Activated B cell treated with CpG ODN at 0.5 μM for 24 hours (primary cell): ENCODE data around the gene USP17L20. TPM values are rescaled to one million over a fixed set of nuclear protein-coding genes. Genes with fewer than 3 reads are reported as not detected.
"Not testable (repeated sequence)": the region's sequence is repeated elsewhere in the genome, so short reads cannot be mapped to it uniquely, and the experiment has no call there.

Source experiments
- ATAC-seq: fragments of 200-7000 bp; cut with Tn5 transposase; one replicate; pipeline ENCODE4 v1.10.0; 2021; ENCODE audit warnings: low read depth, mild to moderate bottlenecking, moderate library complexity
- CTCF ChIA-PET: fragments of 350-600 bp; sonication (Branson Sonifier 250); formaldehyde crosslinking; loops from one replicate; lab custom pipeline; 2021; ENCODE audit warnings: antibody characterized with exemption; lab: Charles Lee
- POLR2A ChIA-PET: fragments of 350-600 bp; sonication (Branson Sonifier 250); formaldehyde crosslinking; loops from one replicate; lab custom pipeline; 2021; ENCODE audit warnings: antibody characterized with exemption; lab: Charles Lee
- DNase-seq: peaks from one replicate; pipeline ENCODE4 v3.0.0; 2022
- H3K27ac Mint-ChIP-seq: one replicate; pipeline ENCODE4 v1.8.0; 2020; ENCODE audit warnings: mixed read lengths
- H3K27me3 Mint-ChIP-seq: one replicate; pipeline ENCODE4 v1.8.0; 2021; ENCODE audit warnings: mixed read lengths
- H3K36me3 Mint-ChIP-seq: one replicate; pipeline ENCODE4 v1.8.0; 2021; ENCODE audit warnings: low read depth, mixed read lengths
- H3K4me1 Mint-ChIP-seq: one replicate; pipeline ENCODE4 v1.8.0; 2021; ENCODE audit warnings: mixed read lengths
- H3K4me3 Mint-ChIP-seq: one replicate; pipeline ENCODE4 v1.8.0; 2020; ENCODE audit warnings: mild to moderate bottlenecking, mixed read lengths
- H3K9me3 Mint-ChIP-seq: one replicate; pipeline ENCODE4 v1.8.0; 2020; ENCODE audit warnings: mixed read lengths
- intact Hi-C: fragments of 100-400 bp; cut with micrococcal nuclease; formaldehyde crosslinking; loops from one replicate; pipeline ENCODE4 v1.15.1; 2024
- total RNA-seq: library from RNA; stranded (reverse); gene quantifications from 2 replicates; pipeline ENCODE4 v1.2.3, GENCODE V29; 2022

Gene USP17L20
- total RNA-seq, 1 donor from 2014 or later = not detected

DNA sequence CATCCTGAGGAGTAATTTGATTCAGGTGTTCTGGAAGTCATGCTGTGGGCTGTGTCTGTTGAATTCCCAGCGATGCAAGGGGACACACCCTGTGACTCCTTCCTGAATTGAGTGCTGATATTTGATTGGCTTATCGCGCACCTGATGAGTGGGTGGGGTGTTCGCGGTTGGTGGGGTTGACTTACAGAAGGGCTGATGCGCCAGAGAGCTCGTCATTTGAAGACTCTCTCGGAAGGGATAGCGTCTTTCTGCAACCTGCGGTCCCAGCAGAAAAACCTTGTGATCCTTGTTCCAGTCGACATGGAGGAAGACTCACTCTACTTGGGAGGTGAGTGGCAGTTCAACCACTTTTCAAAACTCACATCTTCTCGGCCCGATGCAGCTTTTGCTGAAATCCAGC, 4.8 kb upstream of the USP17L20 start, which contains the start of gene USP17L19:
Gene USP17L19 (plus strand): TSS at position 301 of the 400 bp plus-strand sequence. CDS start 0 bp downstream, at position 301.
- H3K27me3 Mint-ChIP-seq, intact Hi-C loops, CTCF ChIA-PET, H3K4me1 Mint-ChIP-seq, H3K27ac Mint-ChIP-seq, H3K4me3 Mint-ChIP-seq, DNase-seq, ATAC-seq, H3K9me3 Mint-ChIP-seq, POLR2A ChIA-PET, H3K36me3 Mint-ChIP-seq: not testable (repeated sequence)

DNA sequence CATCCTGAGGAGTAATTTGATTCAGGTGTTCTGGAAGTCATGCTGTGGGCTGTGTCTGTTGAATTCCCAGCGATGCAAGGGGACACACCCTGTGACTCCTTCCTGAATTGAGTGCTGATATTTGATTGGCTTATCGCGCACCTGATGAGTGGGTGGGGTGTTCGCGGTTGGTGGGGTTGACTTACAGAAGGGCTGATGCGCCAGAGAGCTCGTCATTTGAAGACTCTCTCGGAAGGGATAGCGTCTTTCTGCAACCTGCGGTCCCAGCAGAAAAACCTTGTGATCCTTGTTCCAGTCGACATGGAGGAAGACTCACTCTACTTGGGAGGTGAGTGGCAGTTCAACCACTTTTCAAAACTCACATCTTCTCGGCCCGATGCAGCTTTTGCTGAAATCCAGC, 4.6 kb downstream of the USP17L20 start, which contains the start of gene USP17L21:
Gene USP17L21 (plus strand): TSS at position 301 of the 400 bp plus-strand sequence. CDS start 0 bp downstream, at position 301.
- intact Hi-C loops, DNase-seq, H3K27me3 Mint-ChIP-seq: not testable (repeated sequence)

DNA sequence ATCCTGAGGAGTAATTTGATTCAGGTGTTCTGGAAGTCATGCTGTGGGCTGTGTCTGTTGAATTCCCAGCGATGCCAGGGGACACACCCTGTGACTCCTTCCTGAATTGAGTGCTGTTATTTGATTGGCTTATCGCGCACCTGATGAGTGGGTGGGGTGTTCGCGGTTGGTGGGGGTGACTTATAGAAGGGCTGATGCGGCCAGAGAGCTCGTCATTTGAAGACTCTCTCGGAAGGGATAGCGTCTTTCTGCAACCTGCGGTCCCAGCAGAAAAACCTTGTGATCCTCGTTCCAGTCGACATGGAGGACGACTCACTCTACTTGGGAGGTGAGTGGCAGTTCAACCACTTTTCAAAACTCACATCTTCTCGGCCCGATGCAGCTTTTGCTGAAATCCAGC, 9.4 kb downstream of the USP17L20 start, which contains the start of gene USP17L22:
Gene USP17L22 (plus strand): TSS at position 301 of the 400 bp plus-strand sequence. CDS start 0 bp downstream, at position 301.
- H3K36me3 Mint-ChIP-seq, ATAC-seq, H3K4me1 Mint-ChIP-seq, H3K27me3 Mint-ChIP-seq, intact Hi-C loops, H3K9me3 Mint-ChIP-seq, CTCF ChIA-PET, H3K4me3 Mint-ChIP-seq, DNase-seq, POLR2A ChIA-PET, H3K27ac Mint-ChIP-seq: not testable (repeated sequence)

More for the DNA sequence above, 4.6 kb downstream of the USP17L20 start, which contains the start of gene USP17L21:
- H3K4me3 Mint-ChIP-seq, CTCF ChIA-PET, H3K9me3 Mint-ChIP-seq, ATAC-seq, H3K4me1 Mint-ChIP-seq, H3K27ac Mint-ChIP-seq, POLR2A ChIA-PET, H3K36me3 Mint-ChIP-seq: not testable (repeated sequence)

DNA sequence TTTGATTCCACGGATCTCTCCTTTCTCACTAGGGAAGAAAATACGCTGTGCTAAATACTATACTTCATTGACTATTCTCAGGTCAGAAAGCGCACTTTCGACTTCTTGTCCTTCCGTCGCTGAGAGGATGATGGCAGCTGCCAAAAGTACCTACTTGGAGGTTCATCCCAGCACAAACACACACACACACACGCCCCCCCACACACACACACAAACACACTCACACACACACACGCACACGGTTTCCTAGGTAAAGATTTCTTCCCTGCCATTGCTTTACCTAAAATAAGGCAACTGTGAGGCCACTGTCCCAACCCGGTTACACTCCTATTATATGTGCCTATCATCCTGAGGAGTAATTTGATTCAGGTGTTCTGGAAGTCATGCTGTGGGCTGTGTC, 13.8 kb downstream of the USP17L20 start:
- H3K9me3 Mint-ChIP-seq, intact Hi-C loops, ATAC-seq, H3K4me3 Mint-ChIP-seq, CTCF ChIA-PET, H3K4me1 Mint-ChIP-seq, H3K27me3 Mint-ChIP-seq, POLR2A ChIA-PET, H3K36me3 Mint-ChIP-seq, H3K27ac Mint-ChIP-seq: not testable (repeated sequence)
- peak; percentile 14 for DNase-seq

Other genes with a start within 250 kb of the USP17L20 start
- gene FAM90A26, start 87.7 kb upstream of the USP17L20 start, total RNA-seq = not detected in 2 replicates
- not detected in 2 replicates for gene USP17L10, start 47.5 kb upstream of the USP17L20 start, total RNA-seq
- gene USP17L11, start 42.7 kb upstream of the USP17L20 start, total RNA-seq = not detected in 2 replicates
- not detected in 2 replicates for gene USP17L12, start 38.0 kb upstream of the USP17L20 start, total RNA-seq
- gene USP17L13, start 33.2 kb upstream of the USP17L20 start, total RNA-seq = not detected in 2 replicates
- not detected in 2 replicates for gene USP17L15, start 23.7 kb upstream of the USP17L20 start, total RNA-seq
- gene USP17L17, start 14.2 kb upstream of the USP17L20 start, total RNA-seq = not detected in 2 replicates
- gene USP17L18, start 9.5 kb upstream of the USP17L20 start, total RNA-seq = not detected in 2 replicates
- not detected in 2 replicates for gene USP17L19, start 4.7 kb upstream of the USP17L20 start, total RNA-seq
- not detected in 2 replicates for gene USP17L21, start 4.7 kb downstream of the USP17L20 start, total RNA-seq
- gene USP17L22, start 9.5 kb downstream of the USP17L20 start, total RNA-seq = not detected in 2 replicates
- not detected in 2 replicates for gene USP17L24, start 67.0 kb downstream of the USP17L20 start, total RNA-seq
- gene USP17L25, start 71.8 kb downstream of the USP17L20 start, total RNA-seq = not detected in 2 replicates
- gene USP17L26, start 76.5 kb downstream of the USP17L20 start, total RNA-seq = not detected in 2 replicates
- gene USP17L5, start 81.3 kb downstream of the USP17L20 start, total RNA-seq = not detected in 2 replicates
- not detected in 2 replicates for gene USP17L27, start 86.0 kb downstream of the USP17L20 start, total RNA-seq
- gene USP17L28, start 90.8 kb downstream of the USP17L20 start, total RNA-seq = not detected in 2 replicates
- not detected in 2 replicates for gene USP17L29, start 95.5 kb downstream of the USP17L20 start, total RNA-seq
- not detected in 2 replicates for gene USP17L30, start 105.0 kb downstream of the USP17L20 start, total RNA-seq
- not detected in 2 replicates for gene DEFB131A, start 186.3 kb downstream of the USP17L20 start, total RNA-seq